Fibroblast of peridontal ligament (primary cell): Measurements from ENCODE around the gene TAPT1.

Experiments
- DNase-seq: peaks from one replicate; pipeline ENCODE4 v3.0.0-alpha.2; 2010; ENCODE audit errors: extremely low read depth

Gene TAPT1, protein sequence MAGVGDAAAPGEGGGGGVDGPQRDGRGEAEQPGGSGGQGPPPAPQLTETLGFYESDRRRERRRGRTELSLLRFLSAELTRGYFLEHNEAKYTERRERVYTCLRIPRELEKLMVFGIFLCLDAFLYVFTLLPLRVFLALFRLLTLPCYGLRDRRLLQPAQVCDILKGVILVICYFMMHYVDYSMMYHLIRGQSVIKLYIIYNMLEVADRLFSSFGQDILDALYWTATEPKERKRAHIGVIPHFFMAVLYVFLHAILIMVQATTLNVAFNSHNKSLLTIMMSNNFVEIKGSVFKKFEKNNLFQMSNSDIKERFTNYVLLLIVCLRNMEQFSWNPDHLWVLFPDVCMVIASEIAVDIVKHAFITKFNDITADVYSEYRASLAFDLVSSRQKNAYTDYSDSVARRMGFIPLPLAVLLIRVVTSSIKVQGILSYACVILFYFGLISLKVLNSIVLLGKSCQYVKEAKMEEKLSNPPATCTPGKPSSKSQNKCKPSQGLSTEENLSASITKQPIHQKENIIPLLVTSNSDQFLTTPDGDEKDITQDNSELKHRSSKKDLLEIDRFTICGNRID

GRCh38 chr4:16225863-16226815 lies at the start of gene TAPT1:
Gene TAPT1 (minus strand): TSS chr4:16226471. CDS start chr4:16226457, 14 bp downstream.
- DNase-seq = peak; percentile 39

DNA sequence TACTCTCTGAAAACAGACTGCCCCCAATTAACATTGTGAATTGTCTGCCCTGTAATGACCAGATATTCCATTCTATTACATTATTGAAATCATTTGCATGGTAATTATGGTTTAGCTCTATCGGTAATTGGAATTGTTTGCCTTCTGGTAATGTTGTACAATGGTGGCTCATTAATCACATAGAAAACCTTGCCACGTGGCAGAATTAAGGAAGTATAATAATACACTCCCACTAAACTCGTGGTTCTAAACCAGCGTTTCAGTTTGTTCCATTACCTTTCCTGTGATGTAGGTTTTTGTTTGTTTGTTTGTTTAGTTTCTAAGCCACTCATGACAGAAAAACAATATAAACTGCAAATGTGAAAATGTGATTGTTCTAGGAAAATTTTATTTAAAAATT lies 45.1 kb upstream of the TAPT1 start:
- no peak for DNase-seq

GRCh38 chr4:16270454-16271328 lies 44.4 kb upstream of the TAPT1 start:
- peak; percentile 44 for DNase-seq

DNA sequence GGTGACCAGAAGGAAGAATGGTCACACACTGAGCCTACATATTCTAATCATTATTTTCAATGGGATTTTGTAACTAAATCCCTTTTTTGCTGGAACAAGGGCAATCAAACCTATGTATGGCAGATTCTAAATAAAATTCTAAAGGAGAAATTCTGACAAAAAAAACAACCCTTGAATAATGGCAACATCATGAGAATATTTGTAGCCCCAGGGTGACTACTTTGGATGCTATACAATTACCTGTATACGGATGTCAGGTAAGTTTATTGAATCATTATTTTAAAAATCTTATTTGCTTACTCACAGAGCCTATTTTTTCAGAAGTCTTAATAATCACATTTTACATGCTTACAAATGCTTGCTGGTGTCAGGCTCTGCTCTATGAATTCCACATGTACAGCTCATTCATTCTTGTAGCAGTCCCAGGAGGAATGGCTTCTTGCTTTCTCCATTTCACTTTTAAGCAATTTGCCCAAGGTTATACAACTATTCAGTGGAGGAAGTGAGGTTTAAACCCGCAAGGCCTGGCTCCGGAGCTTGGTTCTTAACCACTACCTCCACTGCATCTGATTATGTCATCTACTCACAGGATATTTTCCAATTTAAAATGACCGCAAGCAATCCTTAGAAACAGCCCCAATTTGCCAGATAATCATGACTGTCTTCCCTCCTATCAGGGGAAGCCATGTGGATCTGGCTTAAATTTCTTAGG lies 43.6 kb upstream of the TAPT1 start:
- peak; percentile 100 for DNase-seq

GRCh38 chr4:16269240-16269639 lies 43.0 kb upstream of the TAPT1 start:
- DNase-seq = peak; percentile 12

DNA sequence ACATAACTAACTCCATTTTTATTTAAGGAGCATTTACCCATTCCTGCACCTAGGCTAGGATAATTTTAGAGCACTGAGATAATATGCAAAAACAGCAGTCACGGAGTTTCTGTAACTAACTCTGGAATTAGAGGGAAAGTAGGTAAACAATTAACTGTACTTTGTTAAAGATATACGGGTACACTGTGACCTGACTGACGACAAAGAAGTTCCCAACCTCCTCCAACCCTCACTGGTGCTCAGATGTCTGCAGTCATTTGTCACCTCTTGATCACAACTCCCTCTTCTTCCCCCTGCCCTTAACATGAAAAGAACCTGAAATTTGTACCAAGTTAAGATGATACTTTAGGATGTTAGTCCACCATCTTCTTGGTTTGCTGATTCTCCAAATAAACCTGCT lies 42.0 kb upstream of the TAPT1 start:
- DNase-seq = no peak

DNA sequence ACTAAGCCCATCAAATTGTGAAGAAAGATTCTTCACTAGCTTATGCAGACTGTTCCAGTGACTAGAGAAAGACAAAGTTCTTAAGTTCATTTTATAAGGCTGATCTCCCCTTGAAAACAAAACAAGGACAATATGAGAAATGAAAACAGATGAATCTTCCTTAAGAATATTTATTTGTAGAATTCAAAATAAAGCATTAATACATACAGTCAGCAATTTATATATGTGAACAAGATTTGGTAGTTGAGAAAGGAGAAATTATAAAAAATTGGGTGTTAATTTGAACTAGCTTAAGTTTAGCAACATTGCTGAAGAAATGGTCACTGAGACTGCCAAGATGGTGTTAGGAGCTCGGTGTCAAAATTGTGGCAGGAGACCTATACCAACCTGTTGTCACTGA lies 41.4 kb upstream of the TAPT1 start:
- DNase-seq = no peak

GRCh38 chr4:16265820-16266219 lies 39.5 kb upstream of the TAPT1 start:
- DNase-seq = no peak

DNA sequence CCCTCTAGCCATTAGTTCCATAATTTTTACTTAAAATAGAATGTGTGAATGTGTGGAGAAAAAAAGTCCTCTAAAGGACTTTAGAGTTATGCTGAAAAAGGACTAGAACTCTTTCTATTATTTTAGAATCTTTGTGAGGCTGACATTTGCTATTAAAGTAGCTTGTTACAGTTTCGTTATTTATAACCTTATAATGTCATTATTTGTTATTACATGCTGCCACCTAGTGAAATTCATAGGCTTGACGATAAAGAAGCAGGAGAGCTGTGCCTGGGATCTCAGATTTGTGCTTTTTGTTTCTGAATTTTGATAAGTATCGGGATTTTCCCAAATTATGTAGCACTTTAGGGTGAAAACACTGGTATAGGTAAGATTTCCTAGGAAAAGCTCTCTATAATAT lies 38.5 kb upstream of the TAPT1 start:
- DNase-seq = peak; percentile 80

DNA sequence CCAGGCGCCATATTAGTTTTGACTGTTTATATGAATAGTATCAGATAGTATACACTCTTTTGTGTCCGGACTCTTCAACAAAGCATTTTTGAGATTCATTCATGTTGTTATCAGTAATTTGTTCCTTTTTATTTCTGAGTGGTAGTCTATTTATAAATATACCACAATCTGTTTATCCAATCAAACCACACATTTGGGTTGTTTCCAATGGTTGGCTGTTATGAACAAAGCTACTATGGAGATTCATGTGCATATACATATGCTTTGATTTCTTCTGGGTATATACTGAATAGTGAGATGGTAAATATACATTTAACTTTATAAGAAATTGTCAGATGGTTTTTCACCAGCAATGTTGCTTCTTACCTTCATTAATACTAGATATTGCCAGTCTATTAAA lies 36.8 kb upstream of the TAPT1 start:
- peak; percentile 30 for DNase-seq

GRCh38 chr4:16262188-16262587 lies 35.9 kb upstream of the TAPT1 start:
- DNase-seq = no peak

DNA sequence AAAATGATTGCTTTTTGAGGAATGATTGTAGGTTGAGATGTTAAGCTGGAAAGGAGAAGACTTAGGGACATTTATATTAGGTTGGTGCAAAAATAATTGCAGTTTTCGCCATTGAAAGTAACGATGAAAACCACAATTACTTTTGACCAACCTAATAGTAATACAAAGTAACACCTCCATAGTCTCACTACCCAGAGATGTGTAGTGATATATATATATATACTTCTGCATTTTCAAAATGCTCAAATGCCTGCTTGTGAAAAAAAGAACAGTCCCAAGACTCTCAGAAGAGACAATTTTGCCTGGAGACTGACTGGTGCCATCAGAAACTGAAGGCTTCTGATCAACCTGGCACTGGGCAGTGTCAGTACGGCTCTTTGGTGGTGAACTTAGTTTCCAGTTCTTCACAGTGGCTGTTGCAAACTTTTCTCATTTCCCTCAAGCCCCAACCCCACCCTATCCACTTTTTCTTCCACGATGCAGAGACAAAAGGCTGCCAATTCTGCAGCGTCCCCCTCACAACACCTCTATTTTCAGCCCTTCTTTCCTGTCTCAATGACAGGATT lies 35.1 kb upstream of the TAPT1 start:
- DNase-seq = no peak

- DNase-seq = no peak
Observed at GRCh38 chr4:16259889-16260246, 33.6 kb upstream of the TAPT1 start.

DNA sequence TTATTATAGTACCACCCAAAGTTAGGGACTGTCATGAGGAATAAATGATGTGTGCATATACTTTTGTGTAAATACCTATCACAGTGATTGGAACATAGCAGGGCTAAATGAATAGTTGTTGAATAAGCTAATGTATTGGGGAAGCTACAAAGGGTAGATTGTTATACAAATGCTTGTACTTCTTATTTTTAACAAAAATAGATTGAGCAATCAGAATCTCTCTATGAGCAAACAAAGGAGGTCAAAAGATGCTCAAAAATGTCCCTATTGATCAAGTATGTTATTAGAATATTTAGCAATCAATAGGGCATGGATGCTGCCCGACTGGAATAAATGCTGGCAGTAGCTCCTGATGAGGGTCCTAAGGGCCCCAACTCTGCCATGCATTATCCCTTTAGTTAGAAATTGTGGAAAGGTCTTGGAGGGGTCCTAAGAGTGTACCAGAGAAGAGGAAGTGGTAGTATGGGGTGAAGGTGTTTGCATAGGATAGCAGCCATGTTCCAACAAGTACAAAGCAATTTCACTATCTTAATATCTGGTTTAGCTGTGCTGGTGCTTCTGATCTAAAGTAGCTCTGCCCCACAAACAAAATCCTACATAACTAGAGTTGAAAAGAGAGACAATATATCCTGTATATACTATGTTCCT lies 33.1 kb upstream of the TAPT1 start:
- no peak for DNase-seq

DNA sequence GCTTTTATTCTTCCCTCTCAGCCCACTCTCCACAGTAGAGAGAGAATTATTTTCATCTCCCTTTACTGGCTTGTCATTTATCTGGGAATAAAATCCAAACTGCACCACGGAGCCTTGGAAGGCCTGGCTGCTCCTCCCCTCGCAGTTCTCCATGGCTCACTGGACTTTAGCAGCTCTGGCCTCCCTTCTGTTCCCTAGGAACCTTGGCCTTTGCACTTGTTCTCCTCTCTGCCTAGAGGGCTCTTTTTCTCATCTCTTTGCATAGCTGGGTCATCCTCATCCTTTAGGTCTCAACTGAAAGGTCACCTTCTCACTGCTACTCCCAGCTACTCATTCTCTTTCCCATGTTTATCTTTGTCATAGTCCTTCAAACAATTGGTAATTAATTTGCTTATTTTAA lies 31.3 kb upstream of the TAPT1 start:
- DNase-seq = no peak

DNA sequence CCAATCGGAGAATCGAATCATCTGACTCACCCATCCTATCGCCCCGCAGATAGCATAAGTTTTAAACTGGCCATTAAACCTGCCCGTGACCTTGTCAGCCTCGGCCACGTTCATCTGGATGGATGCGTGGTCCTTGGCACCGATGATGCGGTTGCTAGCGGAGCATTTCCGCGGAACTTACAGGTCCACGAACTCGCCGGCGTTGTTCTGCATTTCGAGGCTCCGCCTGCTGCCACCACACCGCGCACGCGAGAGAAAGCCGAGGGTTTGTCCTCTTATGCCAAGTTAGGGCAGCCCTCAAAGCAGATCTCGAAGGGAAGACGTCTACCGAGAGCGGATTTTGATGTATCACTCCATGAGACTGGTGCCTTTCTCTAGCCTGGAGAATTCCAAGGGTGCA lies 30.1 kb upstream of the TAPT1 start:
- DNase-seq = no peak

- DNase-seq = peak; percentile 20
Observed at GRCh38 chr4:16255730-16256129, 29.5 kb upstream of the TAPT1 start.

DNA sequence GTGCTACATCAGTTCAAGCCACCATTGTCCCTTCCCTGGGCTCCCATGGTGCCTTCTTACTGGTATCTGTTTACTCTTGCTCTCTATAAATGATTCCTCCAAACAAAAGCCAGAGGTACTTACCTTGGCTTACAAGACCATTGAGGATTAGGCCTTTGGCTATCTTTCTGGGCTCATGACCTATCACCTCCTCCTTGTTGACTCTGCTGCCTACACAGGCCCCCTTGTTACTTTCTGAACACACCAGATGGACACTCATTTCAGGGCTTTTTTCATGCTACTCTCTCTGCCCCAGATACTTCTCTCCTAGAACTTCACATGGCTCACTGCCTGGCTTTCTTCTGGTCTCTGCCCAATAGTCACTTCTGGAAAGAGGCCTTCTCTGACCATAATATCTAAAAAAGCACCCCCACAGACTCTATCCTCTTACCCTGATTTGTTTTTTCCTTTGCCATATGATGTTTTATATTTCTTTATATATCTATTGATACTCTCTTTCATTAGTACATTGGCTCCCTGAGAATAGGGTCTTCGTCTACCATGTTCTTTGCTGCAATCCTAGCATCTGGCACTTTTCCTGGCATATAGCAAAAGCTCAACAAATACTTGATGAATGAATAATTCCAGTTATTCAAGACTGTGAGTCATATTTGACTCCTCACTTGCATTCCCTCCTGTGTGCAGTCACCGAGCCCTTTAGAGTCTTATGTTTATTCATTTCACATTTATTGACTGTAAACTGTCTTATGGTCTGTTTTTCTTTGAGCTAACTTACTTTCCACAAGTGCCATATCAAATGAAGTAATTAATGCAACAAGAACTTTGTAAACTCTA lies 27.1 kb upstream of the TAPT1 start:
- peak; percentile 87 for DNase-seq
